H1 (cell line): ENCODE results near the gene MSI2. TPM values are rescaled to one million over a fixed set of nuclear protein-coding genes. Genes with fewer than 3 reads are reported as not detected.

Experiments
- CTCF ChIA-PET: fragments of 300-600 bp; sonication (Branson Sonifier 250); formaldehyde crosslinking; loops from one replicate; lab custom pipeline; 2021; ENCODE audit not compliant: partially characterized antibody; lab: Charles Lee
- POLR2A ChIA-PET: fragments of 300-600 bp; sonication (Branson Sonifier 250); formaldehyde crosslinking; loops from one replicate; lab custom pipeline; 2021; ENCODE audit warnings: inconsistent platforms; ENCODE audit not compliant: partially characterized antibody; lab: Charles Lee
- DNase-seq, 2 experiments: peaks; one replicate each; pipeline versions ENCODE4 v3.0.0 to v3.0.0-alpha.2; 2010 to 2022; ENCODE audit warnings: low spot score in 2 of 2, low read depth in 1 of 2, mixed read lengths in 1 of 2
- FAIRE-seq: peaks from 2 replicates; lab custom pipeline; 2011; peaks lifted over from hg19 to GRCh38; lab: Jason Lieb, UNC
- H2AFZ ChIP-seq: 2 replicates; pipeline ENCODE4 v1.8.1; 2012; ENCODE audit warnings: low read length, inconsistent platforms
- H2AK5ac ChIP-seq: 2 replicates; pipeline ENCODE4 v1.6.1; 2013; ENCODE audit warnings: low read depth, low read length
- H2BK120ac ChIP-seq: replicated peaks from 2 replicates; pipeline ENCODE3; 2013; ENCODE audit warnings: low read depth, low read length, inconsistent platforms
- H2BK12ac ChIP-seq: 2 replicates; pipeline ENCODE4 v1.6.1; 2013; ENCODE audit warnings: low read depth, low read length
- H2BK15ac ChIP-seq: 2 replicates; pipeline ENCODE4 v1.6.1; 2013; ENCODE audit warnings: low read length
- H2BK20ac ChIP-seq: 2 replicates; pipeline ENCODE4 v1.6.1; 2013; ENCODE audit warnings: low read length
- H2BK5ac ChIP-seq: 2 replicates; pipeline ENCODE4 v1.6.1; 2013; ENCODE audit warnings: low read depth, low read length
- H3K14ac ChIP-seq: 2 replicates; pipeline ENCODE4 v1.6.1; 2013; ENCODE audit warnings: inconsistent platforms; ENCODE audit not compliant: insufficient read length
- H3K18ac ChIP-seq: 2 replicates; pipeline ENCODE4 v1.6.1; 2013; ENCODE audit warnings: low read length; ENCODE audit errors: extremely low read depth
- H3K23ac ChIP-seq: 2 replicates; pipeline ENCODE4 v1.6.1; 2013; ENCODE audit warnings: inconsistent platforms; ENCODE audit not compliant: insufficient read length
- H3K23me2 ChIP-seq: 2 replicates; pipeline ENCODE4 v1.6.1; 2013; ENCODE audit warnings: low read depth, low read length
- H3K27ac ChIP-seq: 2 replicates; pipeline ENCODE4 v1.6.1; 2011; ENCODE audit warnings: low read depth, low read length, inconsistent platforms
- H3K27me3 ChIP-seq, 4 experiments: replicated peaks in 1 of 4; 1 replicate in 1 of 4; 2 replicates in 3 of 4; pipeline versions ENCODE4 v1.6.1 to v1.8.1; 2011 to 2013; ENCODE audit warnings: low read length in 3 of 4, mild to moderate bottlenecking in 3 of 4, inconsistent platforms in 2 of 4, mixed read lengths in 2 of 4, moderate library complexity in 1 of 4; ENCODE audit not compliant: control insufficient read depth in 3 of 4, insufficient read depth in 3 of 4; ENCODE audit errors: extremely low read depth in 1 of 4
- H3K36me3 ChIP-seq, 4 experiments: 2 replicates each; pipeline versions ENCODE4 v1.6.1 to v1.8.1; 2011 to 2013; ENCODE audit warnings: mild to moderate bottlenecking in 4 of 4, low read length in 3 of 4, moderate library complexity in 2 of 4, control low read depth in 1 of 4, inconsistent platforms in 1 of 4; ENCODE audit not compliant: insufficient read depth in 4 of 4, control insufficient read depth in 2 of 4
- H3K4ac ChIP-seq: replicated peaks from 2 replicates; pipeline ENCODE3; 2013; ENCODE audit warnings: low read length, low read depth, mixed read lengths, inconsistent platforms; ENCODE audit not compliant: insufficient read length
- H3K4me1 ChIP-seq, 4 experiments: replicated peaks in 1 of 4; 1 replicate in 1 of 4; 2 replicates in 3 of 4; pipeline versions ENCODE4 v1.6.1 to v1.8.1; 2011 to 2013; ENCODE audit warnings: low read length in 3 of 4, inconsistent platforms in 2 of 4, mixed read lengths in 1 of 4; ENCODE audit not compliant: insufficient read depth in 4 of 4, control insufficient read depth in 3 of 4
- H3K4me2 ChIP-seq, 2 experiments: 2 replicates each; pipeline versions ENCODE4 v1.6.1 to v1.8.1; 2011 to 2013; ENCODE audit warnings: low read depth in 2 of 2, low read length in 2 of 2, control low read depth in 1 of 2, inconsistent platforms in 1 of 2, mild to moderate bottlenecking in 1 of 2; ENCODE audit not compliant: insufficient read depth in 1 of 2
- H3K4me3 ChIP-seq, 4 experiments: fragments of 200-600, 300-600 bp in 1 of 4; sonication (generic), shearing (Covaris generic), sonication (Bioruptor Twin) in 1 of 4; 2 replicates each; pipeline versions ENCODE4 v1.5.1 to v1.8.1; 2011 to 2016; ENCODE audit warnings: low read length in 4 of 4, low read depth in 3 of 4, control low read depth in 2 of 4, inconsistent platforms in 2 of 4, mild to moderate bottlenecking in 2 of 4, mixed read lengths in 1 of 4, moderate library complexity in 1 of 4; ENCODE audit not compliant: insufficient read depth in 2 of 4; ENCODE audit errors: extremely low read depth in 1 of 4
- H3K56ac ChIP-seq: replicated peaks from 2 replicates; pipeline ENCODE3; 2013; ENCODE audit warnings: low read depth, mild to moderate bottlenecking, mixed read lengths, low read length, inconsistent platforms; ENCODE audit not compliant: insufficient read length
- H3K79me1 ChIP-seq: 2 replicates; pipeline ENCODE4 v1.6.1; 2013; ENCODE audit warnings: low read depth, low read length, control low read depth
- H3K79me2 ChIP-seq, 2 experiments: 2 replicates each; pipeline versions ENCODE4 v1.6.1 to v1.8.1; 2012 to 2013; ENCODE audit warnings: low read length in 2 of 2, mild to moderate bottlenecking in 2 of 2, inconsistent platforms in 1 of 2; ENCODE audit not compliant: insufficient read depth in 2 of 2, control insufficient read depth in 1 of 2
- H3K9ac ChIP-seq, 4 experiments: replicated peaks in 1 of 4; 1 replicate in 1 of 4; 2 replicates in 3 of 4; pipeline versions ENCODE4 v1.6.1 to v1.8.1; 2011 to 2013; ENCODE audit warnings: low read depth in 3 of 4, low read length in 3 of 4, control low read depth in 2 of 4, mild to moderate bottlenecking in 2 of 4, moderate library complexity in 2 of 4, inconsistent platforms in 1 of 4; ENCODE audit errors: extremely low read depth in 1 of 4
- H3K9me3 ChIP-seq, 2 experiments: 2 replicates each; pipeline versions ENCODE4 v1.6.1 to v1.8.1; 2012 to 2013; ENCODE audit warnings: mild to moderate bottlenecking in 2 of 2, moderate library complexity in 2 of 2, control low read depth in 1 of 2, inconsistent platforms in 1 of 2, low read depth in 1 of 2, low read length in 1 of 2, mixed read lengths in 1 of 2; ENCODE audit not compliant: insufficient read depth in 2 of 2
- H4K20me1 ChIP-seq, 2 experiments: replicated peaks in 1 of 2; 2 replicates each; pipeline versions ENCODE3 to v1.8.1; 2011 to 2013; ENCODE audit warnings: inconsistent platforms in 2 of 2, low read length in 2 of 2, mild to moderate bottlenecking in 1 of 2; ENCODE audit not compliant: insufficient read depth in 2 of 2, control insufficient read depth in 1 of 2
- H4K5ac ChIP-seq: 2 replicates; pipeline ENCODE4 v1.6.1; 2013; ENCODE audit warnings: low read length, low read depth, mixed read lengths, inconsistent platforms; ENCODE audit not compliant: insufficient read length
- H4K8ac ChIP-seq: 2 replicates; pipeline ENCODE4 v1.8.0; 2013; ENCODE audit warnings: mild to moderate bottlenecking, moderate library complexity, low read length, inconsistent platforms; ENCODE audit not compliant: insufficient read depth; ENCODE audit errors: extremely low read depth
- H4K91ac ChIP-seq: replicated peaks from 2 replicates; pipeline ENCODE3; 2013; ENCODE audit warnings: low read length, mixed read lengths, inconsistent platforms; ENCODE audit not compliant: insufficient read length
- CBX8 ChIP-seq: fragments of 300-800, 300-1000 bp; sonication (generic); IDR thresholded peaks from 2 replicates; pipeline ENCODE4 v1.7.1; 2016; ENCODE audit warnings: low read depth, low read length, borderline replicate concordance
- E2F6 ChIP-seq: IDR thresholded peaks from 2 replicates; pipeline ENCODE4 v1.6.1; 2012; ENCODE audit warnings: inconsistent platforms
- FOSL1 ChIP-seq: IDR thresholded peaks from 2 replicates; pipeline ENCODE4 v1.6.1; 2011; ENCODE audit warnings: mild to moderate bottlenecking, low read depth, low read length, moderate library complexity; ENCODE audit not compliant: insufficient read depth
- JUN ChIP-seq: IDR thresholded peaks from 2 replicates; pipeline ENCODE4 v1.6.1; 2011; ENCODE audit warnings: low read depth, mild to moderate bottlenecking, improper control_type of control experiment, low read length
- JUND ChIP-seq: IDR thresholded peaks from 2 replicates; pipeline ENCODE4 v1.6.1; 2011; ENCODE audit warnings: mild to moderate bottlenecking, improper control_type of control experiment, low read length
- KDM5A ChIP-seq: fragments of 200-600 bp; IDR thresholded peaks from 2 replicates; pipeline ENCODE4 v1.7.1; 2012; ENCODE audit warnings: mild to moderate bottlenecking, low read length, inconsistent platforms, mixed read lengths
- NRF1 ChIP-seq: IDR thresholded peaks from 2 replicates; pipeline ENCODE4 v1.6.1; 2011; ENCODE audit warnings: mild to moderate bottlenecking, low read depth, low read length, improper control_type of control experiment
- POLR2A ChIP-seq, 2 experiments: IDR thresholded peaks; 1 replicate in 1 of 2; 2 replicates in 1 of 2; pipeline ENCODE4 v1.6.1; 2011; ENCODE audit warnings: low read depth in 2 of 2, low read length in 2 of 2, mild to moderate bottlenecking in 2 of 2; ENCODE audit errors: control extremely low read depth in 1 of 2
- RAD21 ChIP-seq, 2 experiments: IDR thresholded peaks in 1 of 2; conservative IDR thresholded peaks in 1 of 2; 2 replicates each; pipeline ENCODE4 v1.6.1; 2011; ENCODE audit warnings: low read depth in 2 of 2, low read length in 2 of 2, improper control_type of control experiment in 1 of 2, inconsistent platforms in 1 of 2, mild to moderate bottlenecking in 1 of 2, moderate library complexity in 1 of 2
- SP2 ChIP-seq: IDR thresholded peaks from 2 replicates; pipeline ENCODE4 v1.6.1; 2012; ENCODE audit warnings: mild to moderate bottlenecking, low read length, inconsistent platforms
- SRF ChIP-seq: IDR thresholded peaks from 2 replicates; pipeline ENCODE4 v1.6.1; 2011; ENCODE audit warnings: mild to moderate bottlenecking, low read depth, low read length, moderate library complexity
- USF2 ChIP-seq: IDR thresholded peaks from 2 replicates; pipeline ENCODE4 v1.6.1; 2011; ENCODE audit warnings: low read length, improper control_type of control experiment
- WGBS, 2 experiments: shearing (Covaris generic) in 1 of 2; methylation state at CpG; one replicate each; pipeline versions ENCODE4 v1.1.6 to v1.1.7; 2013 to 2015; ENCODE audit warnings: low lambda C conversion rate in 2 of 2, mixed read lengths in 2 of 2, inconsistent platforms in 1 of 2, low coverage in 1 of 2, missing lambda C conversion rate in 1 of 2; ENCODE audit not compliant: insufficient replicate concordance in 2 of 2, insufficient coverage in 1 of 2, insufficient read length in 1 of 2; ENCODE audit errors: extremely low coverage in 1 of 2, missing lambda C conversion rate in 1 of 2; 5-methylcytosine and 5-hydroxymethylcytosine counted together
- polyA plus RNA-seq, 7 experiments: library from polyadenylated mRNA; depleted of rRNA in 3 of 7; stranded (reverse) in 5 of 7; unstranded in 2 of 7; fragments of >200 nt in 5 of 7; fragments of 200-250 nt in 2 of 7; gene quantifications; 1 replicate in 5 of 7; 2 replicates in 1 of 7; 4 replicates in 1 of 7; pipeline versions ENCODE4 v1.2.1 to v1.2.3, GENCODE V29; 2011 to 2013; ENCODE audit warnings: missing spikeins in 2 of 7, mixed read lengths in 2 of 7
- total RNA-seq: library from RNA; stranded (reverse); fragmentation: NEBNext Ultra II Directional; extraction: Animal tissue kit (Norgen Biotek cat#: 25700); gene quantifications from 2 replicates; pipeline ENCODE4 v1.2.1, GENCODE V29; 2021

Gene MSI2
- total and polyA plus RNA-seq, 2 of the 8 experiments (the other 6 are each of a cell fraction or from before 2014, with no cell fraction given) = 36.7 to 80.6 TPM

- Histone ChIP-seq H3K4me3 (no peak overlapping the region), H3K56ac (peak overlapping the region; percentile 17), H3K4me1 (peaks cover 10 to 23% (median 20%) of the 10 kb centered on the region in 4 experiments), H3K23ac (no peak overlapping the region), H3K4me2 (no peak overlapping the region; a peak in 1 of 4 replicates), H3K23me2 (peaks cover 4% of the 10 kb centered on the region), H2AK5ac (peak overlapping the region; percentile 100), H3K27me3 (no peaks in the 10 kb centered on the region), H2BK20ac (peak overlapping the region; percentile 87; the same call in 1 of the 2 replicates), H2BK15ac (peak overlapping the region; percentile 88), H4K91ac (peak overlapping the region; percentile 85), H2BK120ac (peak overlapping the region; percentile 80), H3K27ac (peak overlapping the region; percentile 29; the same call in 1 of the 2 replicates), H3K79me2 (no peaks in the 10 kb centered on the region), H3K14ac (no peak overlapping the region), H3K4ac (peak overlapping the region; percentile 19), H4K20me1 (peaks cover 0 to 4% of the 10 kb centered on the region in 2 experiments), H3K9me3 (no peaks in the 10 kb centered on the region), H2BK12ac (peak overlapping the region; percentile 96; the same call in 1 of the 2 replicates), H4K8ac (no peak overlapping the region), H3K79me1 (no peaks in the 10 kb centered on the region), H3K36me3 (no peaks in the 10 kb centered on the region; a peak in 1 of 8 replicates), H2AFZ (no peak overlapping the region), H2BK5ac (peak overlapping the region; percentile 81), H4K5ac (no peak overlapping the region), H3K18ac (no peak overlapping the region), H3K9ac (no peak overlapping the region)
- CTCF ChIA-PET = interaction anchor here (0.9 to 2.2 kb wide), 6 partner anchors 13 to 185 kb away, joined by 3 to 7 read pairs (median 3); no protein-coding TSS in a partner anchor
- FAIRE-seq (no peak), DNase-seq (no peak)
- 94% methylated on average over 5 of the region's 5 CpGs; no CpG with 5 or more reads in 1 of the 2 experiments for whole genome bisulfite sequencing, 2 experiments
- POLR2A ChIA-PET = interaction anchor here (1.1 kb wide), 1 partner anchor 26 kb away, joined by 3 read pairs; no protein-coding TSS in a partner anchor
- TF ChIP-seq SRF (no peak), FOSL1 (no peak), POLR2A (IDR thresholded peaks at IDR 0.05; ENCODE audit: control extremely low read depth in 1 of 2, low read depth in 2 of 2, low read length in 2 of 2) (no peak), E2F6 (no peak), USF2 (no peak), RAD21 (IDR thresholded peaks at IDR 0.05 in 1 of 2, conservative IDR thresholded peaks at IDR 0.05 in 1 of 2; ENCODE audit: low read depth in 2 of 2, low read length in 2 of 2) (no peak), CBX8 (no peak), NRF1 (no peak), SP2 (no peak), KDM5A (no peak), JUN (no peak), JUND (no peak)
Measured at GRCh38 chr17:57648720-57649119, 392.4 kb downstream of the MSI2 start.
